ENCODE results near the gene EEF1B2.
"Not testable (repeated sequence)": the region's sequence is repeated elsewhere in the genome, so short reads cannot be mapped to it uniquely, and the experiment has no call there.

Gene EEF1B2

DNA sequence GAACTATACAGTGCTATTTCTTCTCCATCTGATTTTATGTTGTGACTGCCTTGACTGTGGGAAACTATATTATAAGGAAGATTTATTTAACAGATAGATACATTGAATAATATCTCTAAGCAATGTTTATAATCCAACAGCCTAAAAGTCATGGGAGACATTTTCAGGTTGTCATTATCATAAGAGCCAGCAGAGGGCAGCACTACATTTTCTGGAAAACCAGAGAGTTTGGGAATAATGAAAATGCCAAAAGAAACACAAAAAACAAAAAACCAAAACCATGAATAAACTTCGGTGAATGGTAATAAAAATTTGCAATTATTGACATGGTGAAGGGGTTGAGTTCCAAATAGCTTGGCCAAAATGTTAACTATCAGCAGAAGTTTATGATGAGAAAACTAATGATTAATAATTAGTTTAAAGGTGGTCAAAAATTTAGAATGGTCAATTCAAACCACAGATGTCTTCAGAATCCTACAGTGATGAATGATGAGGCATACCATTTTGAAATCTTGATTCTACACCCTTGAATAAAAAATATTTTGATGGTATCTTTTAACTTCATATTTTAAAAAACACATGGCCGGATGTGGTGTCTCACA is 4.7 kb downstream of the EEF1B2 start:
- peak; percentile 26 for DNase-seq (ENCODE audit: low spot score)

- not testable (repeated sequence) for DNase-seq (ENCODE audit: low spot score)
Observed at GRCh38 chr2:206168230-206168629, 8.5 kb downstream of the EEF1B2 start.

DNA sequence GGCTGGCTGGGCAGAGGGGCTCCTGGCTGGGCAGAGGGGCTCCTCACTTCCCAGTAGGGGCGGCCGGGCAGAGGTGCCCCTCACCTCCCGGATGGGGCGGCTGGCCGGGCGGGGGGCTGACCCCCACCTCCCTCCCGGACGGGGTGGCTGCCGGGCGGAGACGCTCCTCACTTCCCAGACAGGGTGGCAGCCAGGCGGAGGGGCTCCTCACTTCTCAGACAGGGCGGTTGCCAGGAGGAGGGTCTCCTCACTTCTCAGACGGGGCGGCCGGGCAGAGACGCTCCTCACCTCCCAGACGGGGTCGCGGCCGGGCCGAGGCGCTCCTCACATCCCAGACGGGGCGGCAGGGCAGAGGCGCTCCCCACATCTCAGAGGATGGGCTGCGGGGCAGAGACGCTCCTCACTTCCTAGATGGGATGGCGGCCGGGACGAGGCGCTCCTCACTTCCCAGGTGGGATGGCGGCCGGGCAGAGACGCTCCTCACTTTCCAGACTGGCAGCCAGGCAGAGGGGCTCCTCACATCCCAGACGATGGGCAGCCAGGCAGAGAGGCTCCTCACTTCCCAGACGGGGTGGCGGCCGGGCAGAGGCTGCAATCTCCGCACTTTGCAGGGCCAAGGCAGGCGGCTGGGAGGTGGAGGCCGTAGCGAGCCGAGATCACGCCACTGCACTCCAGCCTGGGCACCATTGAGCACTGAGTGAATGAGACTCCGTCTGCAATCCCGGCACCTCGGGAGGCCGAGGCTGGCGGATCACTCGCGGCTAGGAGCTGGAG is 12.1 kb downstream of the EEF1B2 start:
- not testable (repeated sequence) for DNase-seq (ENCODE audit: low spot score)

DNA sequence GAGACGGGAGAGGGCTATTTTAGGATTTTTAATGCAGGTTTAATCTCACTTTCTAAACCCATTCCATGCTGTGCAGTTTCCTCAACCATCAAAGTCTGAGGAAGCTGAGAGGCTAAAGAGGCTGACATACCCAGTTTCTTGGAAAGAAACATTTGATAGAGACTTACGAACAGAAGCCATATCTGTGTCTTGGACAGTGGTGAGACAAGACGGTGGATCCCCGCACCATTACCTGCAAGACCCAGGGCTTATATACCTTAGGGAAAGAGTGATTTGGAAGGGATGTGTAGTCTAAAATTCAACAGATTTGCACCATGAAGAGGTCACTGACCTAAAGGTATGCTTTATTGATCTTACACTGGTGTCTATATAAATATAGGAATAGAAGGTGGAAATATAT is 13.5 kb downstream of the EEF1B2 start:
- DNase-seq (ENCODE audit: low spot score): no peak

GRCh38 chr2:206176121-206176520 is 16.4 kb downstream of the EEF1B2 start:
- DNase-seq (ENCODE audit: low spot score): no peak

DNA sequence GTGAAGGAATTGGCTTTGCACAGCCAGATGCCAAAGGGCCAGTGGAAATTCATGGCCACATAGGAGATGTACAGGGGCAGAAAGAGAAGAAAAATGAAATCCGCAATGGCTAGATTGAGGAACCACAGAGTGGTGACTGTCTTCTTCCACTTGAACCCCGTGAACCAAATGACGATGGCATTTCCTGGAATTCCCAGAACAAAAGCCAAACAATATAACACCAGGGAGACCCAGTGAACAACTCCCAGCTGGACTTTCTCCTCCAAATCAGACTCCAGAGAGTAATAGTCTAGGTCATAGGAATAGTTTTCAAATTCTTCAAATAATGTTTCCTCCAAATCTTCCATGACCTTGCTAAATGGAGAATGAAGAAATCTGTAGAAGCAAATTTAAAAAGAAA is 17.2 kb downstream of the EEF1B2 start:
- DNase-seq (ENCODE audit: low spot score): no peak

GRCh38 chr2:206181526-206181925 is 21.8 kb downstream of the EEF1B2 start:
- DNase-seq (ENCODE audit: low spot score): not testable (repeated sequence)

- no peak for DNase-seq (ENCODE audit: low spot score)
Observed at GRCh38 chr2:206189691-206190090, 30.0 kb downstream of the EEF1B2 start.

- DNase-seq (ENCODE audit: low spot score): no peak
Observed at GRCh38 chr2:206190111-206190510, 30.4 kb downstream of the EEF1B2 start.

DNA sequence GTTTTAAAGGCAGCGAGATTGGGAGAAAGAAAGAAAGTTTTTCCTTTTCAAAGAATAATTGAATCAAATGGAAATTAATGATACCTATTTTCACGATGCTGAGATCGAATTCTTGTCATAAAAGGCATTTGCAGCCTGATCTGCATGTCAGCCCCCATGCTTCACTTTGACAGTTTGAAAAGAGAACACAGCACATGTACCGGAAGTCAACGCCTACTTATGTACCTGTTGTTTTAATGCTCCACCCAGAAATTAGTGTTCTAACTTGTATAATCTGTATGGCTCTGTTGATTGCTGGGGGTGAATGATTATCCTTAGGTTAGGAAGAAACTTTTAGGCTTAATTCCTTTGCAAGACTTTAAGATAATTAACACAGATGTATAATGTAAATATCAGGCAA is 31.0 kb downstream of the EEF1B2 start:
- peak; percentile 44 for DNase-seq (ENCODE audit: low spot score)

- DNase-seq (ENCODE audit: low spot score): no peak
Observed at GRCh38 chr2:206192157-206192556, 32.5 kb downstream of the EEF1B2 start.

GRCh38 chr2:206193671-206194357 is 34.1 kb downstream of the EEF1B2 start:
- no peak for DNase-seq (ENCODE audit: low spot score)

- DNase-seq (ENCODE audit: low spot score): no peak
Observed at GRCh38 chr2:206198677-206199076, 39.0 kb downstream of the EEF1B2 start.

DNA sequence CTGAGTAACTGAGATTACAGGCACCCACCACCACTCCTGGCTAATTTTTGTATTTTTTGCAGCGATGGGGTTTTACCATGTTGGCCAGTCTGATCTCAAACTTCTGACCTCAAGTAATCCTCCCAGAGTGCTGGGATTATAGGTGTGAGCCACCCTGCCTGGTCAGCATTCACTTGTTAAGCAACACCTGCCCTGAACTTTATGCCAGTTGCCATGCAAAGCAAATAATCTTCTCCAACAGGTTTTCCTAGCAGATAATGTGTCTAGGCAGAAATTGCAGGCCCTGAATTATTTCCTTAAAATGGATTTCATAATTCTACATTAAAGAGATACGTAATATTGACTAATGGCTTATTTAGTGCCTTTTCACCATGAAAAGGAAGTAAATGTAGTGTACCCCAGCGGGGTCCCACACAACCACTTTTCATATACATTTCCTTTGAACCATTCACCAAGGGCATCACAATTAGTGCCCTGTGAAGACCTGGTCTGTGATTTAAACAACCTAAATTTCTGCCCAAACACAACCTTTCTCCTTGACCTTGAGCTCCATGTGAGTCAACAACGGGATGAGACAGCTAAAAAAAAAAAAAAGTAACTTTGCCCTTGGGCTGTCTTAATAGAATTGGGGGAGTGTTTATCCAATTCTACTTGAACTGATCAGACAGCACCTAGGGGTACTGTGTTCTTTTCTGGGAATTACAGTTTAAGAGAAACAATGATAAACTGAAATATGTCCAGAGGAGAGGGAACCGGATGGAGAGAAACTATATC is 41.6 kb downstream of the EEF1B2 start:
- no peak for DNase-seq (ENCODE audit: low spot score)

GRCh38 chr2:206202446-206202845 is 42.8 kb downstream of the EEF1B2 start:
- no peak for DNase-seq (ENCODE audit: low spot score)

- DNase-seq (ENCODE audit: low spot score): no peak
Observed at GRCh38 chr2:206203331-206203730, 43.6 kb downstream of the EEF1B2 start.

DNA sequence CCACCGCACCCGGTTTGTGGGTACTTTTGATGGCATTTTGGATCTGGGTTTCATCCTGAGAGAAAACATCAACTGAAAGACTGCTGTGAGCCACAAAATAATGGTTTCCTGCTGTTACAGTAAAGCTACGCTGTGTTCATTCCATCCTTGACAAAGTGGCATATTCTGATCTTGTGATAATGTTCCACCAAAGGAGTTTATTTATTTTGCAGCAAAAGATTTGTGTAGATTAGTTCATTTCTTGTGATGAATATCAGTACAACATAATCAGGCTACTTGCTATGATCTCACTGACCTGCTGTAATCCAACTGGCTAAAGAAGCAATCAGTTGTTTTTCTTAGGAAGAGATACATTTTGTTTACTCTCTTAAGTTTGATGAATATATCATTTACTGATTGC is 45.0 kb downstream of the EEF1B2 start:
- DNase-seq (ENCODE audit: low spot score): no peak

- not testable (repeated sequence) for DNase-seq (ENCODE audit: low spot score)
Observed at GRCh38 chr2:206207316-206207715, 47.6 kb downstream of the EEF1B2 start.

GRCh38 chr2:206208900-206209299 is 49.2 kb downstream of the EEF1B2 start:
- no peak for DNase-seq (ENCODE audit: low spot score)

DNA sequence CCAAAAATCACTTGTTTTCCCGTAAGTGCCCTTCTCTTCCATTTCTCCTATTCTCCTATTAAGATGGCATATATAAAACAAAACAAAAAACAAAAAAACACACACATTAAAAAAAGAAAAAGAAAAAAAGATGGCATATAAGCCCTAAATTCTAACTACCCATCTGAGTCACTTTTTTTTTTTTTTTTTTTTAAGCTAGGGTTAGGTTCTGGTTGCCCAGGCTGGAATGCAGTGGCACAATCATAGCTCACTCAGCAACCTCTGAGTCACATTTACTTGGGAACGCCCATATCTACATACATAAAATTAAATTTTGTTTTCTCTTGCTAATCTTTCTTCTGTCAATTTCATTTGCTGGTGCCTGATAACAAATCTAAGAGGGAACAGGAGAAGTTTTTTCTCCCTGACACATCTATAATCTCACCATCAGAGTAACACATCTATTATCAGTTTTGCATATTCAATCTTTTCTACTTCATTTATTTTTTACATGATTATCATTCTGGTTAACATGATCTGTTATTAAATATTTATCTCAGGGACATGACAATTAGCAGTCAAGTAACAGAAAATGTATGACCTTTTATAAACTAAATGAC is 52.1 kb downstream of the EEF1B2 start:
- no peak for DNase-seq (ENCODE audit: low spot score)
